Hepatic stellate cell (primary cell): Measurements from ENCODE around the gene BTBD19.
"Not testable (repeated sequence)": the region's sequence is repeated elsewhere in the genome, so short reads cannot be mapped to it uniquely, and the experiment has no call there.

Source experiments
- DNase-seq: peaks from one replicate; pipeline ENCODE4 v3.0.0; 2011; ENCODE audit warnings: low spot score

Gene BTBD19

DNA sequence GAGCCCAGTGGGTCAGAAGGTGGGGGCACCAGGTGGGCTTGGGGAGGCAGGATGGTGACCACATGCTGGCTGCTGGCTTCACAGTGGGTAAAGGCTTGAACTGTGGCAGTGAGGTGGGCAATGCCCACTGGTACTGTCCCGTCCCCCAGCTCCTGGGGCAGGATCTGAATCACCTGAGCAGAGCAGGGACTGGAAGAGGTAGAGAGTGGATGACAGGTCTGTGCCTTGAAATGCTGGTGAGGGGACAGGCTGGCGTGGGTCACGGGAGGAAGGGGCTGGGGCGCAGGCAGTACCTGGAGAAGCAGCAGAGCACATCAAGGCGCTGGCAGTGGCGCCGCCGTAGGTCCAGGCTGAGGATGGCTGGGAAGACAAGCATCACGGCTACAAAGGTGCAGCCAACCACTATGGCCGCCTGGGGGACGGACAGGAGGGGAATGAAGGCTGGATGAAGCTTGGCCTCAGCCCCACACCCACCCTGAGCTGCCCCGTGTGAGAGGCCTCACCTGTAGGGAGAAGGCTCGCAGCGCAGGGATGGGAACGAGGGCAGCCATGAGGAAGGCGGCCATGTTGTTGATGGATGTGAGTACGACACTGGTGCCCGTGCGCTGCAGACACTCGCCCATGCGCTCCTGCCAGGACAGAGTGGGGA, 19.8 kb downstream of the BTBD19 start:
- DNase-seq = no peak

DNA sequence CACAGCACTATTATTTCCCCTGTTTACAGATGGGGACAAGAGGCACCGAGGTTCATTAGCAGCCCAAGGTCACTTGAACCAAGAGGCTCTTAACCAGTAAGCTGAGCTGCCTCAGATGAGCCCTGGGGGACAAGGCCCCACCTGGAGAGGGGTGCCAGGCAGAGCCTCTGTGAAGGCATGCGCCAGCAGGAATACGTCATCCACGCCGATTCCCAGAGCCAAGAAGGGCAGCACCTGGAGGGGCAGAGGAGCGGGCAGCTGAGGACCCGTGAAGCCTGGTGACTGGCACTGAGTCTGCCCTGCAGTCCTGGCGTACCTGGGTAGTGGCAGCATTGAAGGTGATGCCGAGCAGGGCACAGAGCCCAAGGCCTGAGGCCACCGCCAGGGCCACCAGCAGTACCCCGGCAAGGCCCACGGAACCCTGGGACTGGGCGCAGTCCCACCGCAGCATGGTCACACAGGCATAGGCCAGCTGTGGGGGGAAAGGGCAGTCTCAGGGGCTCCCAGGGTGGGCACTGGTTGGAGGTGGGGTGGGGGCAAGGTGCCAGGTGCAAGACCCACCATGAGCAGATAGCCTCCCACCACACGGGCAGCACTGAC, 20.6 kb downstream of the BTBD19 start:
- DNase-seq = no peak

DNA sequence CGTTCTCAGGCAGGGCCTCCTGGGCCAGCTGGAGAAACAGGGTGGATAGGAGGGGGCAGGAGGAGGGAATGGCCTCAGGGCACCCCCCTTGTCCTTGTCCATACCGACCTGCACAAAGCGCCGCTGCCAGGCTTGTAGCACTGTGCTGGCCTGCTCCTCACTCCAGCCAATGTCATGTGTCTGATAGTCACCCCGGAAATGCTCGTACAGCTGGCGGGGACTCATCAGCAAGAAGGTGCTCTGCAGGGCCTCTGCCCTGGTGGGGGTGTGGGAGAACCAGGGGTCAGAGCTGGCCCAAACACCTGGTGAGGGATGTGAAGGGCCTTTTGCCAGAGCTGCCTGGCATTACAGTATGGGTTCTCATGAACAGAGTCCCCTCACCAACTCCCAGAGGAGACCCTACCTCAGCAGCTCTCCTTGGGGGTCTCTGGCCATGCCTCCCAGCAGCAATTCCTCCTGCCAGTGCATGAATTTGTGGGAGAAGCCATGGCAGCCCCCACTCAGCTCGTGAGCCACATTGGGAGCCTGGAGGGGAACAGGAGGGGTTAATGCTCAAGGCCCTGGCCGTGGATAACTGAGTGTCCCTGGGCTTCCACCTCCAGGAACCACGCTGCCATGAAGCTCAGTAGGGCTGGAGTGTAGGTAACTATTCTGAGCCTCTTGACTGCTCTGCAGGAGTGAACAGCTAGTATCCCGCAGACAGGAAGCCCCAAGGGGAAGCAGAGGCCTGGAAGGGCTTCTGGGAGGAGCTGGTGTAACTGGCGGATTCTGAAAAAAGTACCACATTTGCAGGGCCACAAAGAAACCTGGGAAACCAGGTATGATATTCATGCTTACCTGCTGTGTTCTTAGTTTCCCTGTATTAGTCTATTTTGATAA, 21.4 kb downstream of the BTBD19 start:
- no peak for DNase-seq

DNA sequence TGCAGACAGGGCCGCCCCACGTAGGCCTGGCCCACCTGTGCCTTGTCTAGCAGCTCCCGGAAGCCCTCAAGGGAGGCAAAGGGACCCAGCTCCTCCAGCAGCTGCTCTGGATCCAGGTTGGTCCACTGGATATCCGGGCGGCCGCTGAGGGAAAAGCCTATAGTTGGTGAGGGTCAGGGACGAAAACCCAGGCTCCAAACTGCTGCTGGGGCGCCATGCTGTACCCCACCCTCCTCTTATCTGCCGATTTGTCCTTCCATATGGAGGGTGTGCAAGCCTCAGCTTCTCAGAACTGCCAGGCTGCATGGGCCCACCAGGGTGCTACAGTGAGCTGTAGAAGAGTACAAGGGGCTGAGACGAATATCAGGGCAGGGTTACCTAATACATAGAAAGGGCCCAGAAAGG, 22.6 kb downstream of the BTBD19 start:
- no peak for DNase-seq

DNA sequence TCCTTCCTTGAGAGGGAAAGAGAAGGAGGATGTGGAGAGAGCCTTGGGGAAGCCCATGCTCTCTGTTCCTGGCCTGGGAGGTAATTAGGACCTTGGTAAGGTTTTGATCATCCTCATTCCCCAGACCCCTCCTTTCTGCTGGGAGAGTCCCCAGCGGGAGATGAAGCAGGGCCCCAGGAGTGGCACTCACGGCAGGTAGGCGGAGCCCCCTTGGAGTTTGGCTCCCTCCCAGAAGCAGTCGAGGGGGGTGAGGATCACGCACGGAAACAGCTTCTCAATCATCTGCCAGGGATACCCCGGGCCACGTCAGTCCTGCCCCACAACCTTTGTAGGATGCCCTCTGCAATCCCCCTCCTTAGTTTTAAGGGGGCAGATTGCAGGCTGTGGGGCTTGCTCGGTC, 23.2 kb downstream of the BTBD19 start:
- no peak for DNase-seq

DNA sequence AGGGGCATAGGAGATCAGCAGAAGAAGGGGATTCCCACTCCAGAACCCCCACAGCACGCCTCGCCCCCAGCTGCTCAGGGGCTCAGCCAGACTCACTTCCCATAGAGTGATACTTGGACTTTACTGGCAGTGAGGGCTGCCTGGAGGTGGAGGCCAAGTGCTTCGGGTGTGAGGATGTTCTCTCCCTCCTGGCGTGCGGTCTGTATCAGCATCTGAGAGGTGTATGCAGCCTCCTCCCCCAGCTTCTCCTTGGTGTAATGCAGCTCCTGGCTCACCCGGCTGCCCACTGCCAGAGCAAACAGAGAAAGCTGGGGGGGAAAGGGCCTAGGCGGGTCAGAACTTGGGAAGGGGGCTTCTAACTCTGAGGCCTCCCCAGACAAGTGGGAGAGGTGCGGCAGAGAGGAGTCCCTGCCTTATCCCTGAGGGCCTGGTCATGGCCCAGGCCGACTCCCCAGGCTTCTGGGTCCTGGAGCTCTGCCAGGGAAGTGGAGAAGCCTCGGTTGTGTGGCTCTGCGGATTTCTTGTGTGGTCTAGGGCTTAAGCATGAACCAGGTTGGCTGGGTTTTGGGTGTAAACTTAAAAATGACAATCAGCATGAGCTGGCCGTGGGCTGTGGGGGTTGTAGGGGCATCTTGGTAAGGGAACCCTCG, 23.9 kb downstream of the BTBD19 start:
- DNase-seq = no peak

DNA sequence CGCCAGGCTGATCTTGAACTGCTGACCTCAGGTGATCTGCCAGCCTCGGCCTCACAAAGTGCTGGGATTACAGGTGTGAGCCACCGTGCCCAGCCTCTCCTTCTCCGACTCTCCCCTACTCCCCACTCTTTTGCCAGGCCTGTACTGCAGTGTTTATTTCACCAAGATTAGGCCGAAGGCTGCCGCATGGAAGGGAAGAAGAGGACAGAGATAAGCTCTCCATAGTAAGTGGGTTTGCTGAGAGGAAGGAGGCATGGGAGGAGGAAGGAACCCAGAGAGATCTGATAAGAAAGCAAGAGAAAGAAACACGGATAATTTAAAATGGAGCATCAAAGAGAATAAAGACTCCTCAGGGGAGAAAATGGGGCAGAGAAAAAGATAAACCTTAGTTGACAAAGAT, 26.0 kb downstream of the BTBD19 start:
- DNase-seq = no peak

DNA sequence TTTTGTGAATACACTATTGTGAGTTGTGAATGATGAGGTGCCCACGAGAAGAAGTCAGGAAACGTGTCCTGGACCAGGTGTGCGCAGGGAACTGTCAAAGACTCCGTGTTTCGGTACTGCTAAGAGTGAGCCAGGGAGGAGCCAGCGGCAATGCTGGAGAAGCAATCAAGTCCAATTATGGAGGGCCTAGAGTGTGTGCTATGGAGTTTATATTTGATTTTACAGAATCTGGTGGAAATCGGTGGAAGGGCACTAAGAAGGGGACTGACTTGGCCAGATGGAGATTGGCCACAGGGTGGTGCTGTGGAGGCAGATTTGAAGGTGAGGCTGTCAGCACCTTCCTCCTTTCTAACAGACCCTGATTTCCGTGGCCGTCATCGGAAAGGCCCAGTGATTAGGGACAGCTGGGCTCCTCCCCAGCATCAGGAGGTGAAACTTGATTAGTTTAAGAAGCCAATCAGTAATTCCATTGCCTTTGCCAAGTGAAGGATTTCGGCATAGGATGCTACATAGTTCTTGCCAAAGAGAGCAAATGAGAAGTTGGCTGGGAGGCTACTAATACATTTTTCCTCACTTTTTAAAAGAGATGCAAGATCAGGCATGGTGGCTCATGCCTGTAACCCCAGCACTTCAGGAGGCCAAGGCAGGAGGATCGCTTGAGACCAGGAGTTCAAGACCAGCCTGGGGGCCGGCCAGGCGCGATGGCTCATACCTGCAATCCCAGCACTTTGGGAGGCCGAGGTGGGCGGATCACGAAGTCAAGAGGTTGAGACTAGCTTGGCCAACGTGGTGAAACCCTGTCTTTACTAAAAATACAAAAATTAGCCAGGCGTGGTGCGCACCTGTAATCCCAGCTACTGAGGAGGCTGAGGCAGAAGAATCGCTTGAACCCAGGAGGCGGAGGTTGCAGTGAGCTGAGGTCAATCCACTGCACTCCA, 27.7 kb downstream of the BTBD19 start:
- DNase-seq = peak; percentile 79

DNA sequence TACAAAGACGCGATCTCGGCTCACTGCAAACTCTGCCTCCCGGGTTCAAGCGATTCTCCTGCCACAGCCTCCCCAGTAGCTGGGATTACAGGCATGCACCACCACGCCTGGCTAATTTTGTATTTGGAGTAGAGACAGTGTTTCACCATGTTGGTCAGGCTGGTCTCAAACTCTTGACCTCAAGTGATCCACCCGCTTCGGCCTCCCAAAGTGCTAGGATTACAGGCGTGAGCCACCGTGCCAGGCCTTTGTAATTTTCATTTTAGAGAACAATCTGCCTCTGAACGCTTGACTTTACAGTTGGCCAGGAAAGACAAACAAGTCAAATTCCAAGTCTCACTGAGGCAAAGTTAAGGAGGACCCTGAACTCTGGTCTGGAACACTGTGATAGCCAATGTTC, 30.0 kb downstream of the BTBD19 start:
- not testable (repeated sequence) for DNase-seq

DNA sequence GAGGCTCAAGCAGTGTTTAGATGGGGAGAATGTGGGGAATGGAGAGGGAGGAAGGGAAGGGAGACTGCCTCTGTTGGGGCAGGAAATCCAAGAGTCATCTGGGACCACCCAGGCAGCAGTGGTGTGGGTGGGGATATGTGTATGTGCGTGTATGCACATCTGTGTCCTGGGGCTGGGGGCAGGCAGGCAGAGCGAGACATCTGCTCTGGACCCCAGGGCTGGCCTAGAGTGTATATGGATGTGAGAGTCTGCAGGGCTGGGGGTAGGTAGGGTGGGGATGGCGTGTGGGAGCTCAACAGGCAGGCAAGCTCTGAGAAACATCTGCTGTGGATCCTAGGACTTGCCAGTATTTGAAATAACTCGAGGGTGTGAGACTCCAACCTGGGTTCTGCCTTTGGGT, 31.3 kb downstream of the BTBD19 start:
- DNase-seq = no peak

DNA sequence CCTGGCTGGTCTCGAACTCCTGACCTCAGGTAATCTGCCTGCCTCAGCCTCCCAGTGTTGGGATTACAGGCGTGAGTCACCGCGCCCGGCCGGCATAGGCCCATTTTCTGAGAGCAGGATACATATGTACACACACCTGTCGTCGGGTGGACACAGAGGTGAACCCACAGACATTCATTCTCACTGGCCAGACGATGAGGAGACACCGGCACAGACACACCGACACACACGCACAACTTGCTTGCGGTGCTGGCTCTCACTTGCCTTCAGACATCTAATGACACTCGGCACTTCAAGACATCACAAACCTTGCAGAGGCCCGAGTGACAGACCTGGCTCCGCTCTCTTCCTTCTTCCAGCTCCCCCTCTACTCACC, 34.2 kb downstream of the BTBD19 start:
- DNase-seq = no peak

DNA sequence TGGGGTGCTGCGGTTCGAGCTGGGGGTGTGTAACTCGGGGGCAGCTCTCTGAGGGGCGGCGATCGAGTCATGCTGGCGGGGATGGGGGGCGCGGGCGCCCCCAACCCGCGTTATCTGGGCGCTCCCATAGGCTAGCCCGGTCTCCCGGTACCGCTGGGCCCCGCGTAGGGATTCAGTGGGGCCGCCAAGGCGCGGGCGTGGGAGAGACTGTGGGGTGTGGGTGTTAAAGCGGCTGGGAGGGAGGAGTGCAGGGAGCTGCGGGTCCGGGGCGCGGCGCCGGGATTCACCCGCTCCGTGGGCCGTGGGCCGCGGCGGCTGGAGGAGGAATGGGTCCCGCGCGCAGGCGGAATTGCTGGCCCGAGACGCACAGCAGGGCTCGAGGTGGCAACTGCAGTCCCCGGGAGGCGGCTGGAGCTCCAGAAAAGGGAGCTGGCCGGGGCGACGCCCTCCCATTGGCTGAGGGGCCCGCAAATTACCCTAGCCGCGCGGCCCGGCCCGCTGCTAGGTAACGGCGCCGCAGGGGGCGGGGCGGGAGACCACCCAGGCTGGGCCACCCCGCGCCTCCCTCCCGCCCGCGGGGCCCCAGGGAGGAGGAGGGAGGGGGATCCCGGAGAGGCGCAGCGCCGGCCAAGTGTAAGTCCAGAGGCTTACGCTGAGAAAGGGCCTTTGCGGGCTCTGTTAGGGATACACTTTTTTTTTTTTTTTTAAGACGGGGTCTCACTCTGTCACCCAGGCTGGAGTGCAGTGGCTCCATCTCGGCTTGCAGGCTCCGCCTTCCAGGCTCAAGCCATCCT, 34.7 kb downstream of the BTBD19 start, which contains the start of gene PTCH2:
Gene PTCH2, minus strand, starts transcription at position 392 of the 794 bp plus-strand sequence. Its CDS starts 321 bp downstream, at position 71.
- DNase-seq = peak; percentile 87

DNA sequence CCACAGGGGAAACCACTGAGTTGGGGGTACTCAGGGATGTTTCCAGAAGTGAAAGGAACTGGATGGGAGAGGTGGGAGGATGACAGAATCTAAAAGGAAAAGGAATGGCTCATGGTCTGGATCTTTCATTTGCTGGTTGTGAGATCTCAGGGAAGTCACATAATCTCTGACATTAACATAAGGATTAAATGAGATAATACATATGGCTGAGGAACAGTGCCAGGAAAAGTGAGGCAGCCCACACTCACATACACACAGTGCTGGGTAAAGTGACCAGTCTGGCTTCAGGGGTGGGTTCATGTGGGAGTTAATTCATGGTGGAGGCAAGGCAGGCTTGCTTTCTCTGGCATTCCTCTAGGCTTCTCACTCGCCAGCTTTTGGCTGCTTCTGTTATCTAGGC, 38.7 kb downstream of the BTBD19 start:
- DNase-seq = no peak

DNA sequence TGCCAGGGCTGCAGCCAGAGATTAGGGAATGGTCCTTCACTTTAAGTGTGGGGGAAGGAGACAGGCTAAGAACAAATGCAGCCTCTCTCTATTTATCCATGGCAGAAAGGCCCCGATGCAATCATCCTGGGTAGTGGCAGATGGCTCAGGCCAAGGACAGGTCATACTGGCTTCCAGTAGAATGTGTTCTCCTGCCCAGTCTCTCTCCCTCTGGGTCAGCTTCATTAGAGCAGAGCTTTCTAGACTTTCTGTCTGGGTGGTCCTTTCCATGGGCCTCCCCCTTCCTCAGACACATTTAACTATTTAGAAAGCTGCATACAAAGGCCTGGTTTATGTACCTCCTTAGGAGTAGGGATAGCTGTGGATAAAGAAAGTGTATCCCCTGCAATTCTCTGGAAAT, 39.5 kb downstream of the BTBD19 start:
- DNase-seq = no peak

DNA sequence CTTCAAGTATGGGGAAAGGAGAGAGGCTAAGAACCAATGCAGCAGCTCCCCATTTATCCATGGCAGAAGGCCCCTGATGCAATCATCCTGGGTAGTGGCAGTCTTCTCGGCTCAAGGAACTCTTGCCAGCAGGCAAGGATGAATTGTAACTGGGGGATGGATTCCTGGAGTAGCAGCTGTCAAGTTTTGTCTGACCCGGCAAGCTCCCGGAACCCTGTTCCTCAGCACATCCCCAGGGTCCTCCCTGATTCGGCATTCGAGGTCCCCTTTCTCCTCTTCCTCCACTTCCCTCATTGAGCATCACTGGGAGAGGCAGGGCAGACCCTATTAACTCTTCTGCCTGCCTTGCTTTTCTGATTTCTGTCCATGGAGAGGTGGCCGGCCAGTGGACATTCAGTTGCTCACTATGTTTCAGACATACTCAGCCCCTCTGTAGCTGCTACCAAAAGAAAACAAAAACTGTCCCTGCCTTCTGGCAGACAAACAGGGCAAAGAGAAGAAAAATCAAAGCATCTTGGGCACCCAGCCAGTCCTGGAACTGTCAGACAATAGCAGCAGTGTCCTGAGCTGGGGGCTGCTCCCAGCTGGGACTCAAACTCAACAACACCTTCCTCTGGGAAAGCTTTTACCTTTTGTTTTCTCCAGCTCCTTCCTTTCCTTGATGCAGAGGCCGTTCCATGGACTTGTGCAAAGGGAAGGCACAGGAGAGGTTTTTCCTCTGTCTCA, 40.3 kb downstream of the BTBD19 start:
- no peak for DNase-seq

DNA sequence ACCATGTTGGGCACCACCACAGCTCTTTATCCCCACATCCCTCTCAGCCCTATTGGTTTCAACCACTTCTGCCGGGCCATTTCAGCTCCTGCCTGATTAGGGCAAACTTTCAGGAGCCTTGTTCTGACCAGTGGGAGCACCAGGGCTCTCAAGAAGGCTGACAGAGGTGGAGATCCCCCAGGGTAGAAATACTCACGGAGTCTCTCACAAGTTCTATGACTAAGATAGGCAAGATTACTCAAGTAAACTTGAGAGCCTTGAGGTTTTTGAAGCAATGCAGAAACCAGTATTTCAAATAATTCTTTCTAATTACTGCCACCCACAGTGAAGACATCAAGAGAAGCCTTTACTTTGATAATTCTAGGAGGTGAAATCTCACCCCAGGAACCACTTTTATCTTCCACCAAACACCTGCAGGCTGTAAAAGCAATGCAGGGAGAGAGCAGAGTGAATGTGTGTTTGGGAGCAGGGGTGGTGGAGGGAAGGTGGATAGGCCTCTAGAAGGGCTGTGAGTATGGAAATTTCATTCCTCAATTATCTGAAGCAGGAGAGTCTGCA, 41.3 kb downstream of the BTBD19 start:
- DNase-seq = no peak

DNA sequence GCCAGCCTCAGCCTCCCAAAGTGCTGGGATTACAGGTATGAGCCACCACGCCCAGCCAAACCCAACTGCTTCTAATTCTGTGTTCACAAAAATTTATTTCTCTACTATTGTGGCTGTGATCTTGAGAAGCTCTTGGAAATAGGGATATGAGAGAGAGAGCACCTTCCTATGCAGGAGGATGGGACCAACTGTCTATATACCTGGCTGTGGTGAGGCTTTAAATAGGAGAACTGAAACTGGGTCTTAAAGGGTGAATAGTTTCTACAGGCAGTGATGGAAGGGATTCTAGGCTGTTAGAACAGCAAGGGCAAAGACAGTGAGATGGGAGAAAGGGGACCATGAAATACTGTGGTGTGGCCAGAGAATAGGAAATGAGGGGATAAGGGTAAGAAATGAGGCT, 43.0 kb downstream of the BTBD19 start:
- no peak for DNase-seq

DNA sequence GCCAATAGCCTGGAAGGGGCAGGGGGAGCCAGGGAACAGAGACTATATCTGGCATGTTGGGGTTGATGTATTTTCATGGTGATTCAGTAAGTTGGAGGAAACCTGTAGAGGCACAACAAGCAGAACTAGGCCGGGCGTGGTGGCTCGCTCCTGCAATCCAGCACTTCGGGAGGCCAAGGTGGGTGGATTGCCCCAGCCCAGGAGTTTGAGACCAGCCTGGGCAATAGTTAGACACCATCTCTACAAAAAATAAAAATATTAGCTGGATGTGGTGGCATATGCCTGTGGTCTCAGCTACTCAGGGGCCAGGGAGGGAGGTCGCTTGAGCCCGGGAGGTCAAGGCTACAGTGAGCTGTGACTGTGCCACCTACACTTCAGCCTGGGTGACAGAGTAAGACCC, 44.9 kb downstream of the BTBD19 start:
- DNase-seq = no peak

DNA sequence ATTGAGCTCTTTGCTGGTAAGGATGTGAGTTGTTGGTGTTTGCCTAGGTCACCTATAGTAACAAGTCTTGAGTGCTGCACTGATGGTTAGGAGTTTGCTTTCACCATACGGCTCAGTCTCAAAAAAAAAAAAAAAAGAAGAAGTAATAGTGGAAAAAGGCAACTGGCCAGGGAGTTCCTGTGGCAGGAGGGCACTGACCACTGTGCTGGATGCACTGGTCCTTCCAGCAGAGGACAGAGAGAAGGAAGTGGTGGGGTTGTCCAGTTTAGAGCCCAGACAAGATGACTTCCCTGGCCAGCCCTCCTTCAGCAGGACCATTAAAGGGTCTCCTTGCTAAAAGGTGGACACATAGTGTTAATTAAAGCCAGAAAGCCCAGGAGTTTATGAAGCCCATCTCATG, 46.6 kb downstream of the BTBD19 start:
- no peak for DNase-seq

DNA sequence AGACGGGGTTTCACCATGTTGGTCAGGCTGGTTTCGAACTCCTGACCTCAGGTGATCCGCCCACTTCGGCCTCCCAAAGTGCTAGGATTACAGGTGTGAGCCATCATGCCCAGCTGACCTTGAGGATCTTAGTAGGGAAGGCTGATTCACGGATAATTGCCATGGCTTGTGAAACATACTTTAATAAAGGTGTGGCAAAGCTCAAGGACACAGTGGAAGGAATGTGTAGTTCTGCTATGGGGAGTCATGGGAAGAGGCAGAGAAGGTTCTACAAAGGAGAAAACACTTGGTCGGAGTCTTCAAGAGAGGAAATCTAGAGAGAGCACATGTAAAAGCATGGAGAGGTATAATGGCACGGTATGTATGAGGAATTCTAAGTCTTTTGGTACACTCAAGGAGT, 47.4 kb downstream of the BTBD19 start:
- no peak for DNase-seq
